Erythroblast (primary cell): Measurements from ENCODE around the gene CHAF1A.

Experiments
- DNase-seq, 2 experiments: peaks; one replicate each; lab custom pipeline; 2025; lab: John Stamatoyannopoulos, UW
- GATA1 ChIP-seq: IDR thresholded peaks from 2 replicates; pipeline ENCODE4 v1.6.1; 2011; ENCODE audit warnings: low read depth, mild to moderate bottlenecking, control low read depth, low read length, moderate library complexity
- POLR2A ChIP-seq: IDR thresholded peaks from 2 replicates; pipeline ENCODE4 v1.6.1; 2011; ENCODE audit warnings: mild to moderate bottlenecking, low read length

CHAF1A gene

DNA sequence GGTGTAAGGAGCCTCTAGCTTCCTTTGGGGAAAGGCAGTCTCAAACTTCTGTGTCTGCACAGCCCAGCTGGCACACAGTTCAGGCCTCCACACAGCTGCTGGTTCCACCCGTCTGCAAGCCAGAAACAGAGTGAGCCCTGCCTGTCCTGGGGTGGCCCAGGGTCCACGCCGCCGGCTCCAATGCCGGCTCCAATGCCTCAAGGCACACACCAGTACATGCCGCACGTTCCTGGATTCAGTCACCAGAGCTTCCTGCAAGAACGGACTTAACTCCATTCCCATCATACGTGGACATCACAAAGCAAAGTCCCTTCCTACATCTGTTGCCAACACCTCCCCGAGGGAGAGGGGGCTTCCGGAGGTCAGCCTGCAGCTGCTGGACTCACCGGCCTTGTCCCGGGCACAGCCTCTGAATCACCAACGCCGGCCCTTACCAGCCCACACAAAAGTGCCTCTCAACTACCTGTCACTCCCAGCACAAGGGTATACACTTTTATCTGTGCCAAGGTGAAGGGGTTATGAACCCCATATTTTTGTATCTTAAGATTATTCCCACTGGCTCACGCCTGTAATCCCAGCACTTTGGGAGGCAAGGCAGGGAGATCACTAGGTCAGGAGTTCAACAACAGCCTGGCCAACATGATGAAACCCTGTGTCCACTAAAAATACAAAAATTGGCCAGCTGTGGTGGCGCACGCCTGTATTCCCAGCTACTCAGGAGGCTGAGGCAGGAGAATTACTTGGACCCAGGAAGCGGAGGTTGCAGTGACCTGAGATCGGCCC lies 10.5 kb upstream of the CHAF1A start:
- DNase-seq = no peak
- no peak for TF ChIP-seq GATA1
- no peak for TF ChIP-seq POLR2A

DNA sequence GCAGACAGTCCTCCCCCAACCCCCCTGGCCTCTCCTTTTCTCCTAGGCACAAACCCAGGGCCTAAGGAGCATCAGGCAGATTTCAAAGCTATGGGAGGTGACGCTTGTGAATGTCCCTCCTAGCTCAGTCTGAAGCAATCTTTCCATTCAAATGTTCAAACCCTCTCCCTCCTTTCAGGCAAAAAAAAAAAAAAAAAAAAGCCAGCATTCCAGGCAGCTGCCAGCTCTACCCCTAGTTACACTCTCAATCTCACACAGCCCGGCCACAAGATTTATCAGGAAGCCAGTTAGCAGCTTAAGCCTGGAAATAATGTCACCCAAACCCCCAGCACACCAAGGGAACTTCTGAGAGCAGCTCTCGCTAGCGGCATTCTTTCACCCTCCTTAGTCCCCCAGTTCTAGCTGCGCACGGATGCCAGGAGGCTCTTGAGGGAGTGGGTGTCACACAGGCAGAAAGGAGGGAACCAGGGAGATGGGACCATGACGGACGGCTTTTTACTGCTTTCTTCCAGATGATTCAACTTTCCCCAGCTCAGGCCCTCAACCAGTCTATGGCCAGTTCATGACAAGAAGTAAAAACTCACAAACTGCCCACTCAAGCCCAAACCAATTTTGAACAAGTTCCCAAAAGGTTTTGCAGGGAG lies 8.4 kb upstream of the CHAF1A start:
- no peak for DNase-seq
- TF ChIP-seq GATA1 (no peak), POLR2A (no peak)

DNA sequence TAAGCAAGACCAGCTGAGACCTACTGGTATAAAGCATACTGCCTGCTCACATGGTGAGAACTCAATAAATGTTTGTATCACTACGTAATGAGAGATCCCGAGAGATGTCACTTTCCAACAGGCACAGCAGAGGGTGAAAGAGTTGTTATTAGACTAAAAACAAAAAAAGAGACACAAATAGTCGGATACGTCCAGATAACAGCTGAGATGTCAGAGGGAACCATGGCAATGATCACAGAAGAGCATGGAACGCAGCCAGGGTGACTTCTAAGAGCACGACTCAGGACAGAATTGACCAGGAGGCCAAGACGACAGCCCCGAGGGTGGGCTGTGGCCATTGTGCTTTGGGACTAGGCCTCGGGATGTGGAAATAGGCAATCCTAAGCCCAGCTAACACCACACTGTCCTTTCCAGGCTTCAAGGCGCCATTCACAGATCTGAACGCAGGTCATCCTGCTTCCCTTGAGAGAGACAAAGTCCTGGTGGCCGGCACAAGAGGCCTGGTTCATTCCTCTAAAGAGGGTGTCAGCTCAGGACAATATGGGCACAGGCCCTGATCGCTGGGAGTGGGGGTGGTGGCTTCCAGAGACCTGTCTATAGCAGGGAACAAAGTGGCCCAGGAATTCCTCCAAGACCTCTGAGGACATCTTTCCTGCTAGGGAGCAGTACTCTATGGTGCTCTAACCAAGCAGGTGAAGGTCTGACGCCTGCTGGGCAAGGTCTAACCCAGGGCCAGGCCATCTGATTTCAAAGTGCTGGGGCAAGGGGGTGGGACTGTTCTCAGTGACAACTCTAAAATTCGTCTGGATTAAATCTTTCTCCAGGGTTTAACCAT lies 5.3 kb upstream of the CHAF1A start:
- DNase-seq = peak in 1 of 2 experiments; percentile 33

DNA sequence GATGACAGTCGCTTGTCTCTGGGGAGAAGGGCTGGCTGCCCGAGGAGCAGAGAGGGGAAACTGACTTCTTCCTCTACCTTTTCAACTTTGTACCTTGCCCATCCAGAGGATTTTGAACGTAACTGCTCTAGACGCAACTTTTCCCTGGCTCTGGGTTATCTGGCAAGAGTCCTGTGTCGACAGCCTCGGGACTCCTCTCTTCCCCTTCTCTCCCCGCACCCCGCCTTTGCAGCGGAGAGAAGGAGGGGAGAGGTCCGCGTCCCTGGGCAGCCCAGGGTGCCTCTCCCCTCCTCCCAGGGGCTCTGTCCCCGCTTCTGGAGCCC lies 2.7 kb upstream of the CHAF1A start:
- TF ChIP-seq POLR2A (no peak), GATA1 (no peak)
- peak; percentile 66 to 75 for DNase-seq

More for the DNA sequence above, 5.3 kb upstream of the CHAF1A start:
- TF ChIP-seq POLR2A = no peak
- no peak for TF ChIP-seq GATA1

DNA sequence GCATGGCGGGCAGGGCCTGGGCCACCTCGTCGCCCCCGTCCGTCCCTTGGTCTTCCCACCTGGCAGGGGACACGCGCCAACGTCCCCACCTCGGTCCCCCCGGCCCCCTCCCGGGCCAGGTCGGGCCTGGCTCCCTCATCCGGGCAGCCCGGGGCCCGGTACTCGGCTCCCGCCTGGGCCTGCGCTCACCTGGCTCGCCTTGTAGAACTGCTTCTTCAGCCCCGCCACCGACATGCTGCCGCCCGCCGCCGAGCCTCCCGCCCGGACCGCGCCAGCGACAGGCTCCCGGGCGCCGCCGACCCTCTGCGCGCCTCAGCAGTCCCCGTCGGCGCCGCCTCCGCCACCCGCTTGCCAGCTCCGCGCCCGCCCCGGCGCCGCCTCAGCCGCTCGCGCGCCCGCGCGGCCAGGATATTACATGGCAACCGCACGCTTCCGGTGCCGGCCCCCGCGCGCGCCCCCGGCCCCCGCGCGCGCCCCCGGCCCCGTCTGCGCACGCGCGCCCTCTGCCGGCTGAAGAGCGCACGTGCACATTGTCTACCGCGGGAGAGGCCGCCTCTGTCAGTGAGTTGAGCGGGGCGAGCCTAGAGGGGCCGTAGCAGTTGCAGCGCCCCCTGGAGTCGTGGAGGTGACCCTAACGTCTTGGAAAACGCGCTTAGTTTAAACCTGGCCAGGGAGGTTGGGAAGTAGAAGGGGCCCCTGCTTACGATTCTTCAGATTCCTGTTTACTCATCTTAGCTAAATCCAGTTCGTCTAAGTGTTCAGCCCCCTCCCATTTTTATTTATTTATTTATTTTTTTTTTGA lies 2.1 kb upstream of the CHAF1A start, which contains the start of gene SH3GL1:
Gene SH3GL1, minus strand, starts transcription at position 413 of the 802 bp plus-strand sequence. Its CDS starts 179 bp downstream, at position 234.
- peak; percentile 97 to 99 for DNase-seq
- TF ChIP-seq GATA1 (no peak), POLR2A (peak; percentile 67)

DNA sequence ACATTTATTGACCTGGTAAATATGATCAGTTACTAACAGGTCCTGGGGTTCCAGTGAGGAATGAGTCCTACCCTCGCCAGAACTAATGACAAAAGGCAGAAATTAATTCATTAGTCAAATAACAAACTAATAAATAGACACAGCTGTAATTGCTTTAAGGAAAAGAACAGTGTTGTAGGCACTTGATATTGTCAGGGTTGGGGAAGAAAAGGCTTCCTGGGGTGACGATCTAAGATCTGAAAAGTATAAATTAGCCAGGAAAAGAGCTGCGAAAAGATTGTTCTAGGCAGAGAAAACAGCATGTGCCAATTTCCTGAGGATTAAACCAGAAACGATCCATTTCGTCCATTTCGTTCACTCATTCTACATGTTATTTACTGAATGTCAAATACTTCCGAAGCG lies 670 bp upstream of the CHAF1A start:
- DNase-seq = no peak
- TF ChIP-seq GATA1 = no peak
- TF ChIP-seq POLR2A = no peak

DNA sequence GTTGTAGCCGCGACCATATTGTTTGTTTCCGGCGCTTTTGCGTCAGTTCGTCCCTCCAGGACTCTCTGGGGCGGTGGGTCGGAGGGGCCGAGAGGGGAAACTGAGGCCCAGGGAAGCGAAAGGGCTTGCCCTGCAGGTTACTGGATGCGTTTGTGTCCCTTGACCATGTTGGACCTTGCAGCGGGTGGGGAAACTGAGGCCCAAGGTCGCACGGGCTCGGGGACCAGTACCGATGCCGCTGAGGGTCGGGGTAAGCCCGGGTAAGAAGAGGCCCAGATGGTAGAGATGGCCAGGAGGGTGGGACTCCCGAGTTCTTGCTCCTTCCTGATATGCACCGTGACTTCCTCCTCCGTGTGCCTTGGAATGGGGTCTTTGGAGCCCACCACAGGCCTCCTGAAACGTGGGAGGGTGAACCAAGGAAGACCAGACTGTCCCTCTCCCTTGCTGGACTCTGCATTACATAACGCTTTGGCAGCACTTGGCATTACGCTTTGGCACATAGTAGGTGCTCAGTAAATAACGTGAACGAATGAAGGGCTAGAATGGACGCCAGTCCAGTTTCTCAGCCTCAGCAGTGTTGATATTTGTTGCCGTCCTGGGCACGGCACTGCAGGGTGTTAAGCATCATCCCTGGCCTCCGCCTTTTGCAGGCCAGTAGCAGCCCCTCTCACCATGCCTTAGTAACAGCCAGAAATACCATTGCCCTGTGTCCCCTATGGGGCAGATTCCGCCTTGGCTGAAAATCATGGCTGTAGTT lies 743 bp downstream of the CHAF1A start:
- TF ChIP-seq GATA1 = no peak
- no peak for TF ChIP-seq POLR2A
- DNase-seq = peak in 1 of 2 experiments; percentile 63

DNA sequence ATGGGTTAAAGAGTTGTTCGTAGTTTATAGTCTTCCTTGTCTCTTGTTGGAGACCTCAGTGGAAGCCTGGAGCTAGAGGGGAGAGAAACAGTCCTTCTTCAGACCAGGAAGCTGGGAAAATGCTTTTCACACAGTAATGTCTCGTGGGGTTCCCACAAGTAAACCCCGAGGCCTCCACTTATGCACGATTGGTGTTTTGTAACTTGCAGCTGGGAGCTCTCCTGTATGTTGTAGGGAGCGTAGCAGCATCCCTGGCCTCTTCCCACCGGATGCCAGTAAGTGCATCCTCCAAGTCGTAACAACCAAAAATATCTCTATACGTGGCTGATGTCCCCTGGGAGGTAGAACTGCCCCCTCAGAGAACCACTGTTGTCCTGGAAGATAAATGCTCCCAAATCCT lies 3.5 kb downstream of the CHAF1A start:
- no peak for DNase-seq
- no peak for TF ChIP-seq GATA1
- no peak for TF ChIP-seq POLR2A

DNA sequence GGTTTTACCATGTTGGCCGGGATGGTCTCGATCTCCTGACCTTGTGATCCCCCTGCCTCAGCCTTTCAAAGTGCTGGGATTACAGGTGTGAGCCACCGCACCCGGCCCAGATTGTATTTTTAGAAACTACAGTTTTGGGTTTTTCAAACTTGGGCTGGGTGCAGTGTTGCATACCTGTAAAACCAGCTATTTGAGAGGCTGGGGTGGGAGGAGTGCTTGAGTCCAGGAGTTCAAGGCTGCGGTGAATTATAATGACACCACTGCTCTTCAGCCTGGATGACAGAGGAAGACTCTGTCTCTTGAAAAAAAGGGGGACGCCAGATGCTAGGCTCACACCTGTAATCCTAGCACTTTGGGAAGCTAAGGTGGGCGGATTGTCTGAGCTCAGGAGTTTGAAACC lies 4.2 kb downstream of the CHAF1A start:
- DNase-seq = no peak

DNA sequence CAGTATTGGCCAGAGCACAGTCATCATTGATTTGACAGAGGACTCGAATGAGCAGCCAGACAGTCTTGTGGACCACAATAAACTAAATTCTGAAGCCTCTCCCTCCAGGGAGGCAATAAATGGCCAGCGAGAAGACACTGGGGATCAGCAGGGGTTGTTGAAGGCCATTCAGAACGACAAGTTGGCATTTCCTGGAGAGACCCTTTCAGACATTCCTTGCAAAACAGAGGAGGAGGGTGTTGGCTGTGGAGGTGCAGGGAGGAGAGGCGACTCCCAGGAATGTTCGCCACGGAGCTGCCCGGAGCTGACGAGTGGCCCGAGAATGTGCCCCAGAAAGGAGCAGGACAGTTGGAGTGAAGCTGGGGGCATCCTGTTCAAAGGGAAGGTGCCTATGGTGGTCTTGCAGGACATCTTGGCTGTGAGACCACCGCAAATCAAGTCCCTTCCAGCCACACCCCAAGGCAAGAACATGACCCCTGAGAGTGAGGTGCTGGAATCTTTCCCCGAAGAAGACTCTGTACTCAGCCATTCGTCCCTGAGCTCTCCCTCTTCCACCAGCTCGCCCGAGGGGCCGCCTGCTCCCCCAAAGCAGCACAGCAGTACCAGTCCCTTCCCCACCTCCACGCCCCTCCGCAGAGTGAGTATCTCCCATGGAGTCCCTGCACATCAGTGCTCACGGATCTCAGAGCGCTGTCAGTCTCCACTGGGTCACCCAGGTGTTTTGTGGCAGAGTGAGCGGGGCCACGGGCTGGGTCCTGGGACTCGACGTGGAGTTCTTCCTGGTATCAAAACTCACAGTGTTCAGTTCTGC lies 6.9 kb downstream of the CHAF1A start:
- no peak for TF ChIP-seq GATA1
- no peak for DNase-seq

More for the DNA sequence above, 4.2 kb downstream of the CHAF1A start:
- TF ChIP-seq GATA1 = no peak
- no peak for TF ChIP-seq POLR2A

DNA sequence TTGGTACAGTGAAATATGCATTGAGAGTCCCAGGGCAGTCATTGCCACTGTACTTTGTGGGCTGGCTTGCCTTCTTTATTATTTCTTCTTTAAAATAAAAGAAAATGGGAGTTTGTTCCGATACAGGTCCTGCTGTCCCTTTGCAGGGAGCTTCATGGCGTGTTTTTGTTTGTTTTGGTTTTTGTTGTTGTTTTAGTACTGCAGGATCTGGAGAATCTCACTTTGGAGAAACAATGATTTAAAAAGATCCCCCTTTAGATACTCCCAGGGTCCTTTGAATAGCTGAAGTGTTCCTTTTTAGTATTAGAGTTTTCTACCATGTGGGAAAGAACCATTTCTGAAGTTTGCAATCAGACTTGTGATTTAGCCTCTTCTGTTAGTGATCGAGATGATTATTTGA lies 11.1 kb downstream of the CHAF1A start:
- TF ChIP-seq GATA1 = no peak
- no peak for TF ChIP-seq POLR2A

DNA sequence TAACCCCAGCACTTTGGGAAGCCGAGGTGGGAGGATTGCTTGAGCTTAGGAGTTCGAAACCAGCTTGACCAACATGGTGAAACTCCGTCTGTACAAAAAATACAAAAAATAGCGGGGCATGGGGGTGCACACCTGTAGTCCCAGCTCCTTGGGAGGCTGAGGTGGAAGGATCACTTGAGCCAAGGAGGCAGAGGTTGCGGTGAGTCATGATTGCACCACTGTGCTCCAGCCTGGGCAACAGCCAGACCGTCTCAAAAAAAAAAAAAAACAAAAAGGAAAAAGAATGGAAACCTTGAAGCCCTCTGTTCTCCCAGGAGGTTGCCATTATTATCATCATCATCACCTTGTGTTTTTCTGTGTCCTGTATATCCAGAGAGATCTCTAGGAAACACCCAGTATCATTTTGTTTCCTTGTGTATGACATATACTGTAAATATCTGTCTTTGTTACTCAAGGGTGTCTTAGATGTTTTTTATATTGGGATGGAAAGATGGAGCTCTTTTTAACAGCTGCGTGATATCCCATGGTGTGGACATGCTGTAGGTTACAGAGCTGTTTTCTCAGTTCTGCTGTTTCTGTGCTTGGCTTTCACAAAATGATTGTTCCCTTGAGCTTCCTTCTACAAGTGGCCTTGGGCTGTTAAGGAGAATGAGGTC lies 11.8 kb downstream of the CHAF1A start:
- peak in 1 of 2 experiments; percentile 34 for DNase-seq
- no peak for TF ChIP-seq GATA1
- no peak for TF ChIP-seq POLR2A

More for the DNA sequence above, 11.1 kb downstream of the CHAF1A start:
- DNase-seq = no peak
